Measurements from ENCODE around the gene ANKIB1.
A peak's percentile ranks its signal among the peaks of the same experiment; 100 is the strongest.

ANKIB1 gene

GRCh38 chr7:92446869-92447344 lies 201.1 kb downstream of the ANKIB1 start:
- Histone ChIP-seq H3K4me1 (ENCODE audit: insufficient read depth, low read length, poor library complexity, severe bottlenecking) (peaks cover 15% of the 10 kb centered on the region), H3K79me2 (ENCODE audit: insufficient read depth, low read length) (peaks cover 28% of the 10 kb centered on the region), H3F3A (ENCODE audit: low read depth) (no peaks in the 10 kb centered on the region), H3K4me3 (ENCODE audit: low read length, poor library complexity, severe bottlenecking) (peak overlapping the region; percentile 84), H3K9me3 (ENCODE audit: insufficient read depth, low read depth, low read length) (no peaks in the 10 kb centered on the region), H3K4me2 (ENCODE audit: low read depth, low read length, poor library complexity, severe bottlenecking) (peak overlapping the region; percentile 40), H3K9ac (ENCODE audit: low read depth, low read length, poor library complexity, severe bottlenecking) (peak overlapping the region; percentile 94), H4K20me1 (ENCODE audit: insufficient read depth, low read length, poor library complexity, severe bottlenecking) (peaks cover 4% of the 10 kb centered on the region), H2AFZ (ENCODE audit: low read length) (peak overlapping the region; percentile 99), H3K9me2 (replicated peaks; ENCODE audit: low read depth, low read length) (no peaks in the 10 kb centered on the region), H3K36me3 (ENCODE audit: insufficient read depth, low read length) (no peaks in the 10 kb centered on the region; the same call in 1 of the 2 replicates), H3K27me3 (ENCODE audit: insufficient read depth, low read length, poor library complexity, severe bottlenecking) (no peaks in the 10 kb centered on the region)
- TF ChIP-seq CTCF (conservative IDR thresholded peaks at IDR 0.05; ENCODE audit: low read length) (no peak), EZH2phosphoT487 (IDR thresholded peaks at IDR 0.05; ENCODE audit: borderline replicate concordance) (no peak)

GRCh38 chr7:92447345-92448204 lies 201.8 kb downstream of the ANKIB1 start, which contains the start of gene GATAD1:
GATAD1 (plus strand) TSS chr7:92447482; CDS start chr7:92447730, 248 bp downstream.
- no peaks in the 10 kb centered on the region for H3K9me2 ChIP-seq (replicated peaks; ENCODE audit: low read depth, low read length)
- TF ChIP-seq EZH2phosphoT487 (IDR thresholded peaks at IDR 0.05; ENCODE audit: borderline replicate concordance), result no peak
- TF ChIP-seq CTCF (conservative IDR thresholded peaks at IDR 0.05; ENCODE audit: low read length), result peak; percentile 87
- no peaks in the 10 kb centered on the region for H3K27me3 ChIP-seq (ENCODE audit: insufficient read depth, low read length, poor library complexity, severe bottlenecking)
- peak within 1 kb of the TSS; percentile 99 for H2AFZ ChIP-seq (ENCODE audit: low read length)
- H4K20me1 ChIP-seq (ENCODE audit: insufficient read depth, low read length, poor library complexity, severe bottlenecking), result peaks cover 4% of the 10 kb centered on the region
- H3K79me2 ChIP-seq (ENCODE audit: insufficient read depth, low read length), result peaks cover 29% of the 10 kb centered on the region
- H3K4me2 ChIP-seq (ENCODE audit: low read depth, low read length, poor library complexity, severe bottlenecking), result peak within 1 kb of the TSS; percentile 84
- H3K9me3 ChIP-seq (ENCODE audit: insufficient read depth, low read depth, low read length), result no peaks in the 10 kb centered on the region
- no peaks in the 10 kb centered on the region for H3F3A ChIP-seq (ENCODE audit: low read depth)
- peaks cover 4% of the 10 kb centered on the region; the same call in 1 of the 2 replicates for H3K36me3 ChIP-seq (ENCODE audit: insufficient read depth, low read length)
- H3K9ac ChIP-seq (ENCODE audit: low read depth, low read length, poor library complexity, severe bottlenecking), result peak within 1 kb of the TSS; percentile 94
- H3K4me3 ChIP-seq (ENCODE audit: low read length, poor library complexity, severe bottlenecking), result peak within 1 kb of the TSS; percentile 84
- peaks cover 15% of the 10 kb centered on the region for H3K4me1 ChIP-seq (ENCODE audit: insufficient read depth, low read length, poor library complexity, severe bottlenecking)

DNA sequence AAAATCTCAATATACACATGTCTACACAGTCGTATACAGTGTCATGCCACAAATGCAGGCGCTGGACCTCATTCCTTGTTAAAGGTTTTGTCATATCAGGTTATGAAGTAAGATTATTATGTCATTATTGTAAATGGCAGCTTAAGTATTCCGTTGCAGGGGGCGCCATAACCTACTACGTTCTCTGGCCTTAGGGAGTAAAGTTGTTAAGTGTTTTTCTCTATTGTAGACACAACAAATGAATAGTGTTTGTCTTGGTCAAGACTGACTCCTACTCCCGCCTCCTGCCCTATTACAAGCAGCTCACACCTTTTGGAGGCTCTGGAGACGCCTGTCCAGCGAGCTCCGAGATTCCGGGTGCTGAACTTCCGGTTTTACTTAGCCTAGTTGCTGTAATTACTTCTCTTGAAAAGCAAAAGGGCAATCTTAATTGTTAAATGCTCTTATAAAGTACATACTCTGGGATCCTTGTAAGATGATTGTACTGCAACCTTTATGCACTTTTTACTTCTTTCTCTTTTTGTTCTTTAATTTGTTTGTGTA lies 202.5 kb downstream of the ANKIB1 start:
- Histone ChIP-seq H3K9me2 (replicated peaks; ENCODE audit: low read depth, low read length) (no peaks in the 10 kb centered on the region), H3K4me1 (ENCODE audit: insufficient read depth, low read length, poor library complexity, severe bottlenecking) (peaks cover 15% of the 10 kb centered on the region), H3K79me2 (ENCODE audit: insufficient read depth, low read length) (peaks cover 33% of the 10 kb centered on the region), H2AFZ (ENCODE audit: low read length) (peak overlapping the region; percentile 99), H3K4me2 (ENCODE audit: low read depth, low read length, poor library complexity, severe bottlenecking) (peak overlapping the region; percentile 84), H3K9me3 (ENCODE audit: insufficient read depth, low read depth, low read length) (no peaks in the 10 kb centered on the region), H3K36me3 (ENCODE audit: insufficient read depth, low read length) (peaks cover 4% of the 10 kb centered on the region; the same call in 1 of the 2 replicates), H3K27me3 (ENCODE audit: insufficient read depth, low read length, poor library complexity, severe bottlenecking) (no peaks in the 10 kb centered on the region), H3K9ac (ENCODE audit: low read depth, low read length, poor library complexity, severe bottlenecking) (peak overlapping the region; percentile 94), H4K20me1 (ENCODE audit: insufficient read depth, low read length, poor library complexity, severe bottlenecking) (peaks cover 4% of the 10 kb centered on the region), H3F3A (ENCODE audit: low read depth) (no peaks in the 10 kb centered on the region), H3K4me3 (ENCODE audit: low read length, poor library complexity, severe bottlenecking) (peak overlapping the region; percentile 84)
- TF ChIP-seq CTCF (conservative IDR thresholded peaks at IDR 0.05; ENCODE audit: low read length) (peak; percentile 70), EZH2phosphoT487 (IDR thresholded peaks at IDR 0.05; ENCODE audit: borderline replicate concordance) (no peak)

All from Loucy (cell line).